DMS79 treated with DMSO at 0.1 percent for 48 hours (cell line): ENCODE results near the gene USP48.
"Not testable (repeated sequence)": the region's sequence is repeated elsewhere in the genome, so short reads cannot be mapped to it uniquely, and the experiment has no call there.

Experiments
- DNase-seq: peaks from one replicate; lab custom pipeline; 2025; lab: John Stamatoyannopoulos, UW

The USP48 gene

GRCh38 chr1:21782868-21783678 lies at the start of gene USP48:
Gene USP48, minus strand, starts transcription at chr1:21783149. Its CDS starts 192 bp downstream, at chr1:21782957.
- DNase-seq = peak; percentile 95

- DNase-seq = no peak
Observed at GRCh38 chr1:21831454-21831970, 48.6 kb upstream of the USP48 start.

GRCh38 chr1:21830792-21831453 lies 48.0 kb upstream of the USP48 start:
- no peak for DNase-seq

GRCh38 chr1:21829294-21829693 lies 46.3 kb upstream of the USP48 start:
- no peak for DNase-seq

GRCh38 chr1:21828506-21829210 lies 45.7 kb upstream of the USP48 start:
- no peak for DNase-seq

- DNase-seq = no peak
Observed at GRCh38 chr1:21828075-21828474, 45.1 kb upstream of the USP48 start.

- no peak for DNase-seq
Observed at GRCh38 chr1:21827141-21827679, 44.3 kb upstream of the USP48 start.

GRCh38 chr1:21826694-21827093 lies 43.7 kb upstream of the USP48 start:
- DNase-seq = not testable (repeated sequence)

GRCh38 chr1:21825393-21825792 lies 42.4 kb upstream of the USP48 start:
- DNase-seq = no peak

- no peak for DNase-seq
Observed at GRCh38 chr1:21824926-21825325, 42.0 kb upstream of the USP48 start.

GRCh38 chr1:21823980-21824702 lies 41.2 kb upstream of the USP48 start:
- DNase-seq = no peak

- DNase-seq = no peak
Observed at GRCh38 chr1:21823206-21823979, 40.4 kb upstream of the USP48 start.

- no peak for DNase-seq
Observed at GRCh38 chr1:21822349-21822748, 39.4 kb upstream of the USP48 start.

GRCh38 chr1:21821385-21822019 lies 38.6 kb upstream of the USP48 start:
- no peak for DNase-seq

GRCh38 chr1:21820597-21821232 lies 37.8 kb upstream of the USP48 start:
- no peak for DNase-seq

- DNase-seq = no peak
Observed at GRCh38 chr1:21818656-21819055, 35.7 kb upstream of the USP48 start.

GRCh38 chr1:21816602-21817302 lies 33.8 kb upstream of the USP48 start:
- no peak for DNase-seq

- no peak for DNase-seq
Observed at GRCh38 chr1:21815724-21816321, 32.9 kb upstream of the USP48 start.
